Calu3 (cell line): ENCODE results near the gene CTNNBL1. TPM values are rescaled to one million over a fixed set of nuclear protein-coding genes. Genes with fewer than 3 reads are reported as not detected.
"Not testable (repeated sequence)": the region's sequence is repeated elsewhere in the genome, so short reads cannot be mapped to it uniquely, and the experiment has no call there.

ENCODE experiments used
- BruUV-seq: library from RNA; stranded (reverse); fragments of 400-500 nt; replicated peaks from 2 replicates; lab custom pipeline; 2021; lab: Mats Ljungman, UMichigan
- CTCF ChIA-PET: fragments of 300-600 bp; sonication (Branson Sonifier 250); formaldehyde crosslinking; loops from one replicate; lab custom pipeline; 2022; ENCODE audit warnings: antibody characterized with exemption; lab: Charles Lee
- DNase-seq: peaks from one replicate; pipeline ENCODE4 v3.0.0; 2022
- H3K27ac Mint-ChIP-seq: one replicate; pipeline ENCODE4 v1.8.0; 2022; ENCODE audit warnings: mixed read lengths; ENCODE audit not compliant: unreplicated experiment
- H3K27me3 Mint-ChIP-seq: one replicate; pipeline ENCODE4 v1.8.0; 2022; ENCODE audit warnings: mixed read lengths; ENCODE audit not compliant: unreplicated experiment
- H3K36me3 Mint-ChIP-seq: one replicate; pipeline ENCODE4 v1.8.0; 2022; ENCODE audit warnings: mild to moderate bottlenecking, moderate library complexity, mixed read lengths; ENCODE audit not compliant: insufficient read depth, unreplicated experiment
- H3K4me1 Mint-ChIP-seq: one replicate; pipeline ENCODE4 v1.8.0; 2022; ENCODE audit warnings: mild to moderate bottlenecking, low read depth, mixed read lengths; ENCODE audit not compliant: unreplicated experiment
- H3K4me3 Mint-ChIP-seq: one replicate; pipeline ENCODE4 v1.8.0; 2022; ENCODE audit warnings: mild to moderate bottlenecking, low read depth, moderate library complexity, mixed read lengths; ENCODE audit not compliant: unreplicated experiment
- H3K9me3 Mint-ChIP-seq: one replicate; pipeline ENCODE4 v1.8.0; 2022; ENCODE audit warnings: low read depth, mixed read lengths; ENCODE audit not compliant: unreplicated experiment
- CTCF ChIP-seq: fragments of 200-600 bp; IDR thresholded peaks from one replicate; pipeline ENCODE4 v1.8.0; 2022; ENCODE audit warnings: antibody characterized with exemption; ENCODE audit not compliant: unreplicated experiment
- intact Hi-C: fragments of 100-400 bp; cut with micrococcal nuclease; formaldehyde crosslinking; loops from one replicate; pipeline ENCODE4 v1.10.0; 2022; ENCODE audit not compliant: unreplicated experiment
- total RNA-seq: library from RNA; stranded (reverse); gene quantifications from 2 replicates; pipeline ENCODE4 v1.2.3, GENCODE V29; 2022

The CTNNBL1 gene
- total RNA-seq, 1 experiment from 2014 or later: 106 TPM

- no peak overlapping the region for H3K27ac Mint-ChIP-seq
- CTCF ChIA-PET: no interaction called here
- H3K27me3 Mint-ChIP-seq: peaks cover 81% of the 10 kb centered on the region
- H3K4me1 Mint-ChIP-seq: peaks cover 3% of the 10 kb centered on the region
- TF ChIP-seq CTCF: no peak
- no peak for DNase-seq
- no peak overlapping the region for H3K4me3 Mint-ChIP-seq
- intact Hi-C loops: no loop called here
- H3K9me3 Mint-ChIP-seq: peaks cover 3% of the 10 kb centered on the region
- BruUV-seq: no TSS peak
- H3K36me3 Mint-ChIP-seq: no peaks in the 10 kb centered on the region
These were observed 36.9 kb upstream of the CTNNBL1 start for GRCh38 chr20:37656945-37657344.

GRCh38 chr20:37657924-37658804, 35.7 kb upstream of the CTNNBL1 start:
- Mint-ChIP-seq H3K9me3 (peaks cover 3% of the 10 kb centered on the region), H3K4me3 (no peak overlapping the region), H3K4me1 (no peaks in the 10 kb centered on the region), H3K27ac (no peak overlapping the region), H3K36me3 (no peaks in the 10 kb centered on the region), H3K27me3 (peaks cover 79% of the 10 kb centered on the region)
- CTCF ChIA-PET: interaction anchor here (0.5 to 1.1 kb wide), 4 partner anchors 10 to 1472 kb away, joined by 3 to 6 read pairs (median 4); no protein-coding TSS in a partner anchor
- no peak for DNase-seq
- TF ChIP-seq CTCF: no peak
- intact Hi-C loops: no loop called here
- BruUV-seq: no TSS peak

GRCh38 chr20:37661519-37661918, 32.3 kb upstream of the CTNNBL1 start:
- no peak for DNase-seq
- peaks cover 58% of the 10 kb centered on the region for H3K27me3 Mint-ChIP-seq
- intact Hi-C loops: no loop called here
- no peaks in the 10 kb centered on the region for H3K36me3 Mint-ChIP-seq
- TF ChIP-seq CTCF: no peak
- H3K9me3 Mint-ChIP-seq: peaks cover 3% of the 10 kb centered on the region
- no TSS peak for BruUV-seq
- CTCF ChIA-PET: no interaction called here
- no peaks in the 10 kb centered on the region for H3K4me1 Mint-ChIP-seq
- H3K4me3 Mint-ChIP-seq: no peak overlapping the region
- no peak overlapping the region for H3K27ac Mint-ChIP-seq

- no TSS peak for BruUV-seq
- intact Hi-C loops: no loop called here
- CTCF ChIA-PET: no interaction called here
- no peak for DNase-seq
- Mint-ChIP-seq H3K36me3 (no peaks in the 10 kb centered on the region), H3K4me3 (no peak overlapping the region), H3K27ac (no peak overlapping the region), H3K9me3 (peaks cover 3% of the 10 kb centered on the region), H3K4me1 (no peaks in the 10 kb centered on the region), H3K27me3 (peaks cover 50% of the 10 kb centered on the region)
- no peak for TF ChIP-seq CTCF
These were observed 31.5 kb upstream of the CTNNBL1 start for GRCh38 chr20:37662308-37662707.

GRCh38 chr20:37664595-37664994, 29.2 kb upstream of the CTNNBL1 start:
- DNase-seq, H3K27ac Mint-ChIP-seq, H3K4me1 Mint-ChIP-seq, CTCF ChIA-PET, H3K36me3 Mint-ChIP-seq, H3K4me3 Mint-ChIP-seq, intact Hi-C loops, H3K9me3 Mint-ChIP-seq, BruUV-seq: not testable (repeated sequence)
- peaks cover 58% of the 10 kb centered on the region for H3K27me3 Mint-ChIP-seq
